Keratinocyte (primary cell): ENCODE results near the gene PROM1. TPM values are rescaled to one million over a fixed set of nuclear protein-coding genes. Genes with fewer than 3 reads are reported as not detected.

ENCODE experiments used
- DNase-seq: peaks from one replicate; pipeline ENCODE4 v3.0.0-alpha.2; 2011; ENCODE audit warnings: low read depth, missing footprints, low spot score
- FAIRE-seq: peaks from 2 replicates; lab custom pipeline; 2011; peaks lifted over from hg19 to GRCh38; lab: Jason Lieb, UNC
- H2AFZ ChIP-seq: 2 replicates; pipeline ENCODE4 v1.6.0; 2012; ENCODE audit warnings: low read length, control low read depth, inconsistent platforms; ENCODE audit not compliant: control insufficient read depth
- H3K27ac ChIP-seq: 2 replicates; pipeline ENCODE4 v1.5.1; 2011; ENCODE audit warnings: low read length; ENCODE audit not compliant: control insufficient read depth, insufficient read depth
- H3K27me3 ChIP-seq: 3 replicates; pipeline ENCODE4 v1.6.0; 2011; ENCODE audit warnings: low read length; ENCODE audit not compliant: control insufficient read depth, insufficient read depth; ENCODE audit errors: extremely low read depth
- H3K36me3 ChIP-seq, 2 experiments: 2 replicates in 1 of 2; 3 replicates in 1 of 2; pipeline ENCODE4 v1.5.1; 2011; ENCODE audit warnings: low read length in 2 of 2, mild to moderate bottlenecking in 1 of 2; ENCODE audit not compliant: control insufficient read depth in 2 of 2, insufficient read depth in 2 of 2; ENCODE audit errors: extremely low read depth in 1 of 2
- H3K4me1 ChIP-seq: 3 replicates; pipeline ENCODE4 v1.5.1; 2011; ENCODE audit warnings: low read length; ENCODE audit not compliant: control insufficient read depth, insufficient read depth; ENCODE audit errors: extremely low read depth
- H3K4me2 ChIP-seq: 3 replicates; pipeline ENCODE4 v1.6.0; 2011; ENCODE audit warnings: low read depth, low read length; ENCODE audit not compliant: control insufficient read depth, insufficient read depth; ENCODE audit errors: extremely low read depth
- H3K4me3 ChIP-seq, 3 experiments: fragments of 200-600 bp in 1 of 3; sonication (generic) in 1 of 3; 2 replicates in 2 of 3; 3 replicates in 1 of 3; pipeline ENCODE4 v1.5.1; 2011 to 2016; ENCODE audit warnings: low read length in 3 of 3, mild to moderate bottlenecking in 3 of 3, control low read depth in 2 of 3, inconsistent platforms in 1 of 3, low read depth in 1 of 3, mixed read lengths in 1 of 3, mixed run types in 1 of 3, moderate library complexity in 1 of 3; ENCODE audit not compliant: control insufficient read depth in 2 of 3, insufficient read depth in 2 of 3; ENCODE audit errors: extremely low read depth in 1 of 3
- H3K79me2 ChIP-seq: 2 replicates; pipeline ENCODE4 v1.6.0; 2012; ENCODE audit warnings: low read length; ENCODE audit not compliant: control insufficient read depth, insufficient read depth
- H3K9ac ChIP-seq: 3 replicates; pipeline ENCODE4 v1.6.0; 2011; ENCODE audit warnings: low read length; ENCODE audit not compliant: control insufficient read depth, insufficient read depth; ENCODE audit errors: extremely low read depth
- H3K9me1 ChIP-seq: 3 replicates; pipeline ENCODE4 v1.6.0; 2011; ENCODE audit warnings: low read length; ENCODE audit not compliant: control insufficient read depth, insufficient read depth; ENCODE audit errors: extremely low read depth
- H3K9me3 ChIP-seq: 2 replicates; pipeline ENCODE4 v1.5.1; 2012; ENCODE audit warnings: low read depth, low read length; ENCODE audit not compliant: control insufficient read depth
- H4K20me1 ChIP-seq: 3 replicates; pipeline ENCODE4 v1.6.0; 2011; ENCODE audit warnings: low read length; ENCODE audit not compliant: control insufficient read depth, insufficient read depth; ENCODE audit errors: extremely low read depth
- EZH2 ChIP-seq: IDR thresholded peaks from one replicate; pipeline ENCODE4 v1.6.1; 2012; ENCODE audit warnings: inconsistent platforms, mild to moderate bottlenecking, low read length, moderate library complexity
- dilution Hi-C: fragments of 300-500 bp; cut with MboI; formaldehyde crosslinking; loops from one replicate; pipeline ENCODE4 v1.7.0; 2020; ENCODE audit warnings: low sequenced_read_pairs; ENCODE audit not compliant: extremely low pct_ligation_motif_present
- polyA plus RNA-seq, 5 experiments: library from polyadenylated mRNA; depleted of rRNA in 3 of 5; stranded (reverse) in 3 of 5; stranded (forward) in 1 of 5; unstranded in 1 of 5; fragments of >200 nt; gene quantifications; 1 replicate in 1 of 5; 2 replicates in 3 of 5; 3 replicates in 1 of 5; pipeline versions ENCODE4 v1.2.1 to v1.2.3, GENCODE V29; 2011 to 2012; ENCODE audit warnings: missing spikeins in 2 of 5, low read depth in 1 of 5, low replicate concordance in 1 of 5
- TF ChIP-seq, protein P1 (sequence below), 3 experiments: IDR thresholded peaks in 1 of 3; conservative IDR thresholded peaks in 1 of 3; optimal IDR thresholded peaks in 1 of 3; 2 replicates in 2 of 3; 3 replicates in 1 of 3; pipeline versions ENCODE3 to v1.5.1; 2011; ENCODE audit warnings: low read length in 3 of 3, mild to moderate bottlenecking in 3 of 3, moderate library complexity in 2 of 3, control low read depth in 1 of 3, inconsistent platforms in 1 of 3; ENCODE audit not compliant: insufficient read depth in 2 of 3; ENCODE audit errors: extremely low read depth in 1 of 3

Gene PROM1
- polyA plus RNA-seq, 1 donor (not counting 4 experiments of a cell fraction or from before 2014, with no cell fraction given): not detected

DNA sequence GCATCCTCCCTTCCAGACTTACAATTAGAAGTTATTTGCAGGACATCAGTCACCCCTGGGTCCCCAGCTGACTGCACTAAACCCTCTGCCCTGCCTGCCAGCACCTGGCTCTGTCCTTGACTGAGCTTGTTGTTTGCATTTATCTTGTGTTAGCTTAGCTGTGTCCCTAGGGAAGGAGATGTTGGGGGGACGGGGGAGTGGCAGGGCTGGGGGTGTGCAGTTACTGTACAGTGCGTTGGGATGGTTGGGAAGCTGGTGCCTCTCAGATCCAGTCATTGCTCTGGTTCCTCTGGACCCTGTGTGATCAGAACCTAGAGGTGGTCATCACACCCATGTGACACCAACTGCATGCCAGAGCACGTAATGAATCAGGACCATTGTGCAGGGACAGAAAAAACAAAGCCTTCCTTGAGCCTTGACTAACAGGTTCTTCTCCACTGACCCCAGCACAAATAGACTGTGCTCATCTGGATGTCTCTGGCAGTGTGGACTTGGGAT lies 32.7 kb upstream of the PROM1 start:
- no peaks in the 10 kb centered on the region for H3K27me3 ChIP-seq
- H3K9me1 ChIP-seq: no peaks in the 10 kb centered on the region
- dilution Hi-C loops: no loop called here
- no peak overlapping the region for H3K9ac ChIP-seq
- no peaks in the 10 kb centered on the region for H4K20me1 ChIP-seq
- H3K4me2 ChIP-seq: no peak overlapping the region
- H3K4me1 ChIP-seq: no peaks in the 10 kb centered on the region
- H2AFZ ChIP-seq: no peak overlapping the region
- DNase-seq: no peak
- H3K9me3 ChIP-seq: no peaks in the 10 kb centered on the region
- no peak overlapping the region for H3K27ac ChIP-seq
- no peaks in the 10 kb centered on the region for H3K36me3 ChIP-seq
- no peak overlapping the region for H3K4me3 ChIP-seq
- H3K79me2 ChIP-seq: no peaks in the 10 kb centered on the region
- TF ChIP-seq, protein P1, sequence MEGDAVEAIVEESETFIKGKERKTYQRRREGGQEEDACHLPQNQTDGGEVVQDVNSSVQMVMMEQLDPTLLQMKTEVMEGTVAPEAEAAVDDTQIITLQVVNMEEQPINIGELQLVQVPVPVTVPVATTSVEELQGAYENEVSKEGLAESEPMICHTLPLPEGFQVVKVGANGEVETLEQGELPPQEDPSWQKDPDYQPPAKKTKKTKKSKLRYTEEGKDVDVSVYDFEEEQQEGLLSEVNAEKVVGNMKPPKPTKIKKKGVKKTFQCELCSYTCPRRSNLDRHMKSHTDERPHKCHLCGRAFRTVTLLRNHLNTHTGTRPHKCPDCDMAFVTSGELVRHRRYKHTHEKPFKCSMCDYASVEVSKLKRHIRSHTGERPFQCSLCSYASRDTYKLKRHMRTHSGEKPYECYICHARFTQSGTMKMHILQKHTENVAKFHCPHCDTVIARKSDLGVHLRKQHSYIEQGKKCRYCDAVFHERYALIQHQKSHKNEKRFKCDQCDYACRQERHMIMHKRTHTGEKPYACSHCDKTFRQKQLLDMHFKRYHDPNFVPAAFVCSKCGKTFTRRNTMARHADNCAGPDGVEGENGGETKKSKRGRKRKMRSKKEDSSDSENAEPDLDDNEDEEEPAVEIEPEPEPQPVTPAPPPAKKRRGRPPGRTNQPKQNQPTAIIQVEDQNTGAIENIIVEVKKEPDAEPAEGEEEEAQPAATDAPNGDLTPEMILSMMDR (optimal IDR thresholded peaks at IDR 0.05 in 1 of 3, IDR thresholded peaks at IDR 0.05 in 1 of 3, conservative IDR thresholded peaks at IDR 0.05 in 1 of 3; ENCODE audit: extremely low read depth in 1 of 3, insufficient read depth in 2 of 3, low read length in 3 of 3): no peak
- no peak for TF ChIP-seq EZH2
- no peak for FAIRE-seq

DNA sequence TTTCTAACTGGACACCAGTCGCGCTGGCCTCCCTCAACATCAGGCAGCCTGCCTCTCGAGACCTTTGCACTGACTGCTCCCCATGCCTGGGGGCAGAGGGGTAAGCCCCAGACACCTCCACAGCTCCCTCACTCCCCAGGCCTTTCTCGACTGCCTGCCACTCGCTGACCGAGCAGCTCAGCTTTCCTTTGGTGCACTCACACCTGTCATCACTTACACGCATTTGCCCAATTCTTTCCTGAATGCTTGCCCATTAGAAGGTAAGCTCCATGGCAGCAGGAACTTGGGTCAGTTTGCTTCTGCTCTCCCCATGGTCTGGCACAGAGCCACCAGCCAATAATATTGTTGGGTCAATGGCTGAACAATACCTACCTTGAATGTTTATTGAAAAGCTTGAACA lies 32.2 kb upstream of the PROM1 start:
- Histone ChIP-seq H3K4me3 (no peak overlapping the region), H3K9me1 (no peaks in the 10 kb centered on the region), H3K27ac (no peak overlapping the region), H3K9ac (no peak overlapping the region), H3K79me2 (no peaks in the 10 kb centered on the region), H3K4me1 (no peaks in the 10 kb centered on the region), H3K4me2 (no peak overlapping the region), H3K27me3 (no peaks in the 10 kb centered on the region), H3K9me3 (no peaks in the 10 kb centered on the region), H3K36me3 (no peaks in the 10 kb centered on the region), H4K20me1 (no peaks in the 10 kb centered on the region), H2AFZ (no peak overlapping the region)
- DNase-seq (no peak), FAIRE-seq (no peak)
- TF ChIP-seq, protein P1 (optimal IDR thresholded peaks at IDR 0.05 in 1 of 3, IDR thresholded peaks at IDR 0.05 in 1 of 3, conservative IDR thresholded peaks at IDR 0.05 in 1 of 3; ENCODE audit: extremely low read depth in 1 of 3, insufficient read depth in 2 of 3, low read length in 3 of 3): no peak
- no peak for TF ChIP-seq EZH2
- dilution Hi-C loops: no loop called here
